Stimulated activated CD8-positive, alpha-beta memory T cell treated with anti-CD3 and anti-CD28 coated beads, Interleukin-7, amount 100 ng/mL, for 48 hours (primary cell): ENCODE results near the gene CTU2.

Source experiments
- DNase-seq, 2 donors: peaks; one replicate each; pipeline ENCODE4 v3.0.0-alpha.2; 2020; ENCODE audit warnings: low read depth in 1 of 2; ENCODE audit errors: extremely low read depth in 1 of 2

Gene CTU2

GRCh38 chr16:88696441-88696840 is 9.9 kb upstream of the CTU2 start:
- DNase-seq = no peak

GRCh38 chr16:88697116-88697830 is 9.0 kb upstream of the CTU2 start:
- DNase-seq = no peak

- no peak for DNase-seq
Measured at GRCh38 chr16:88697831-88698615, 8.3 kb upstream of the CTU2 start.

- no peak for DNase-seq
Measured at GRCh38 chr16:88698646-88699045, 7.7 kb upstream of the CTU2 start.

GRCh38 chr16:88699180-88699579 is 7.1 kb upstream of the CTU2 start:
- DNase-seq = no peak

GRCh38 chr16:88700322-88700635 is 6.0 kb upstream of the CTU2 start:
- DNase-seq = no peak

GRCh38 chr16:88700636-88701482 is 5.4 kb upstream of the CTU2 start:
- peak; percentile 96 for DNase-seq

DNA sequence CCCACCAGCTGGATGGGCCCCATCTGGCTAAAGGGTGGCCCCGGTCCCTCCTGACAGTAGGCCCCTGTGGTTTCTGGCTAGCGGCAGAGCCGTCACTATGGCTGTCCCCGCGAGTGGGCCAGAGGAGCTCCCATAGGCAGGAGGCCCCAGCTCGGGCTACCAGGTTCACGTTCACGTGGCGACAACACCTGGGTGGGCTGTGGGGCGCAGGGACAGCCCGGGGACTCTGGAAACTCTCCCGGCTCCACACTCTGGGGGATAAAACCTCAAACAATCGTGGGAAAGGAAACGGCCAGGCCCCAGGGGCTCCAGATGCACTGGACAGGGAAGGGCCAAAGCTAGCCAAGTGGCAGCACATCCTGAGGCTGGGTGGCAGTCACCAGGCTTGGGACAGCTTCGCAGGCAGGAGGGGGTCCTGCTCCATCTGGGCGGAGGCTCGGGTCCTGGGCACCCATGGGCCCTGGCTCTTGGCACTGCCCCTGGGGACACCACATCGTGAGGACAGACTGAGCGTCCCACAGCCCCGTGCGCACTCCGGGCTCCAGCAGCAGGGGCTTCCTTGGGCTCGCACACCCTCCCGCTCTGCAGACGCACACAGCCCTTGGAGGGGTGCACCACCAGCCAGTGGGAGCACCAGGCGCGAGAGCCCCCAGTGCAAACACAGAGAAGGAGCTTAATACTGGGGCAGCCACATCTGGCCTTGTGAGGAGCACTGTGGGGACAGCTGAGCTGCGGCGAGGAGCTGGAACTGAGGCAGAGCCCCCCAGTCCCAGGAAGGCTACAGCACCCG is 4.5 kb upstream of the CTU2 start:
- no peak for DNase-seq

DNA sequence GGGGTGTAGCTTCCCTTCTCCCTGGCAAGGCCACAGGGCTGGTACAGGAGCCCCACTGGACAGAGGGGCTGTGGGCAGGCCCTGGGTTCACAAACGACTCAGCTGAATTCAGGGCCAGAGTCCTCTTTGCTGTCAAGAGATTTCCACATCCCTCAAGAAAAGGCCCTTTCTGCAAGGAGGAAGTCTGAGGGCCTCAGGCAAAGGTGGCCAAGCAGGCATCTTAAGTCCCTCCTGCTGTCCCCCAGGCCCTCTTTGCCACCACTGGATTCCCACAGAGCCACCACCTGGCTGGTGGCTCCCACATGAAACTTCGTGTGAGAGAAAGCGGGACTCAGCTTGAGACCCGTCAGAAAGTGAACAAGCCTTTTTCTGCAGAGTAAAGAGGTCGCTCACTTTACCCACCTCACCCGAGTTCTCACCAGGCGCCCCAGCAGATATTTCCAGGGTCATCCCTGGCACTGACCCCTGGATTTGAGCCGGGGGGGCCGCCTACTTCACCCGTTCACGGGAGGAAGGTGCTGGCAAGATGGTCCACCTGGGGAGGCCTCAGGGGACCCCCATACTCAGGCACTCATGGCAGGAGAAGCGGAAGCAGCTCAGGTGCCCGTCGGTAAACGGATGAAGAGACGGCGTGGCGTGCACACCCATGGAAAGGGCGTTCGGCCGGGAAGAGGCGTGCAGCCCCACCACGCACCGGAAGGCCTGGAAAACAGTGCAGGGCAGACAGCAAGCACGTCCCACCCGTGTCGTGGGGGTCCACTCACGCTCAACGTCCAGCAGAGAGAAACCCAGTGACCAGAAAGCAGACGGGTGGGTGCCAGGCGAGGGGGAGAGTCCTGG is 3.7 kb upstream of the CTU2 start:
- DNase-seq = no peak

DNA sequence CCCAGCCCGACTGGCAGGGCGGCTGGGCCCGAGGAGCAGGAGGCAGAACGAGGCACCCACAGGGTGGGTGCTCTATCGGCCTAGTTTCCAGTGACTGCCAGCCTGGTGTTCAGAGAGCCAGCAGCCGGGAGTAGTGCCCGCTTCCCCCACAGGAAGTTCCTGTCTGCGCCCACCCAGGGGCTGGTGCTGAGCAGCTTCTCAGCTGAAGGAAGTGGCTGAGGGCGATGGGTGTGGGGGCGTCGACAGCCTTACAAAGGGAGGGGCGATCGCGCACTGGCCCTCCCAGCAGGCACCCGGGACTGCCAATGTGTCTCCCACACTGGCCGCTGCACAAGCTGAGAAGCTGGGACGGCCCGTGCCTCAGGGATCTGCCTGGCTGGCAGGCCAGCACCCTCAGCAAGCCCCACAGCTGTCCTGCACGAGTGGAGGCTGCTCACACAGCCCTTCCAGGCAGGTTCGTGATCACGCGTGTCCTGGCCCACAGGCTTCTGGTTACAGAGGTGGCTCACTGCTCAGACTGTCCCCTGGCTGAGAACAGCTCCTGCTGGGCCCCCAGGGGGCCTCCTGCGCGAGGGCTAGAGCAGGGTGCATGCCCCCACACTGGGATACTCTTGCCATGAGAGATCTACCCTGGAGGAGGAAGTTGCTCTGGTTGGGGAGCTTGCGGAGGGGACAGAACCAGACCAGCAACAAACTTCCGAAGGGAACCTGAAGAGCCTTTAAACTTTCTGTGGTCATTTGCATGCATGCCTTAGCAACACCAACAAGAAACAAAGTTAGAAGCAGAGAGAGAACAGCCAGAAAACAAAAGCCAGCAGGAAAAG is 2.6 kb upstream of the CTU2 start:
- DNase-seq = peak; percentile 69 to 83

- DNase-seq = no peak
Measured at GRCh38 chr16:88705076-88705684, 1.1 kb upstream of the CTU2 start.

GRCh38 chr16:88705801-88706228 is 488 bp upstream of the CTU2 start:
- no peak for DNase-seq

DNA sequence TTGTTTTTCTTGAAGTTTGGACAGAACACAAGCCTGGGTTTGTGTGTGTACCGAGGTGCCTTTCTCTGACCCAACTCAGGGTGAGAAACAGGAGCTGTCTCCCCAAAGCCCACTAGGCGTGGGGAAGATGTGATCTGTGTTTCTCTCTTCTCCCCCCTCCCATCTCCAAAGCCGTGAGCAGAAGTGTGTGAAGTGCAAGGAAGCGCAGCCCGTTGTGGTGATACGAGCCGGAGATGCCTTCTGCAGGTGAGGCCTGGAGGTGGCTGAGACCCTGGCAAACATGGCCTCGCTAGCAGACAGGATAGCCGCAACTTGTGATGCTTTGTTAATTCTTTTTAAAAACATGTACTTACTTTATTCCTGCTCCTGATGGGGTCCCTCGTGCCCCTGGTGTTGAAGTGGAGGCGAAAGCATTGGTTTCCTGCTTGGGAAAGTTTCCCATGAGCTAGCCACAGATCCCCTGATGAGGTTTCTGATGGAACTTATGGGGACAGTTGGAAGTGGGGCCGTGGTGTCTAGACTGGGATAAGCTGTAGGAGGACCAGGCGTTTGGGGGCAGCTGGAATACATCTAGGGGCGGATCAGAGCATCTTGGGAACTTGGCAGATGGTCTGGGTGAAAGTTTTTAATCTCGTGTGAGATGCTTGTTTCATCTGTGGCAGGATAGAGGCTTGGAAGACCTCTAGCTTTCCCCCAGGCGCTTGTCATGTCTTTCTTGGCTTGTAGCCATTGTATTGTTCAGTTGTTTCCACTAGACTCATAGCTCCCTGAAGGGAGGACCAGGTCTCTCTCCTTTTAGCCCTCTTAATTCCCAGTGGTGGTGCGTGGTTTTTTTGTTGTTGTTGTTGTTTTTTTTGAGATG is 893 bp downstream of the CTU2 start:
- no peak for DNase-seq

DNA sequence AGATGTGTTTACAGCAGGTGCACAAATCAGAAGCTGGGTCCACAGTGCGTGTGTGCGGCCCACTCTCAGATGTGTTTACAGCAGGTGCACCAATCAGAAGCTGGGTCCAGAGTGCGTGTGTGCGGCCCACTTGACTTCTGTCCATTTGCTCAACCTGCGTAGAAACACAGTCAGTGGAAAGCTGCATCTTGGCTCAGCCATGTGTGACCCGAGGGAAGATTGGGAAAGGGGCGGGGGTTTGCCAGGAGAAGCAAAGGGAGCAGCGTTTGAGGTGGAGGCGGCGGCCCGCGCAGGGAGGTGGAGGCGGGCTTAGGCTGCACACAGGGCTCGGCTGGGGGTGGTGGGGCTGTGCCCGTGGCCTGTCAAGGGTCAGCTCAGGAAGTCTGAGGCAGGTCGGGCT is 4.3 kb downstream of the CTU2 start:
- DNase-seq = no peak

- DNase-seq = no peak
Measured at GRCh38 chr16:88711750-88712340, 5.5 kb downstream of the CTU2 start.

- DNase-seq = no peak
Measured at GRCh38 chr16:88712362-88712979, 6.2 kb downstream of the CTU2 start.

DNA sequence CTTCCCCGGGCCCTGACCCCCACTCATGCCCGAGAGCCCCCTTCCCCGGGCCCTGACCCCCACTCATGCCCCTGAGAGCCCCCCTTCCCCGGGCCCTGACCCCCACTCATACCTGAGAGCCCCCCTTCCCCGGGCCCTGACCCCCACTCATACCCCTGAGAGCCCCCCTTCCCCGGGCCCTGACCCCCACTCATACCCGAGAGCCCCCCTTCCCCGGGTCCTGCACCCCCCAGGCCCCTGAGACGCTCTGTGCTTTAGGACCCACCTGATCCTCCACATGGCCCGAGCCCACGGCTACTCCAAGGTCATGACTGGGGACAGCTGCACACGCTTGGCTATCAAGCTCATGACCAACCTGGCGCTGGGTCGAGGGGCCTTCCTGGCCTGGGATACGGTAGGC is 6.8 kb downstream of the CTU2 start:
- no peak for DNase-seq
